CD4-positive, alpha-beta memory T cell (primary cell): ENCODE data around the gene SMPDL3A. TPM values are rescaled to one million over a fixed set of nuclear protein-coding genes. Genes with fewer than 3 reads are reported as not detected.

Experiments
- CTCF ChIA-PET: fragments of 350-600 bp; sonication (Branson Sonifier 250); formaldehyde crosslinking; loops from one replicate; lab custom pipeline; 2021; ENCODE audit warnings: inconsistent platforms; ENCODE audit not compliant: partially characterized antibody; lab: Charles Lee
- POLR2A ChIA-PET: fragments of 350-600 bp; sonication (Branson Sonifier 250); formaldehyde crosslinking; loops from one replicate; lab custom pipeline; 2021; ENCODE audit not compliant: partially characterized antibody; lab: Charles Lee
- DNase-seq, 5 donors: peaks; one replicate each; pipeline versions ENCODE4 v3.0.0 to v3.0.0-alpha.2; 2020 to 2022; ENCODE audit warnings: mixed read lengths in 1 of 5
- H3K27ac ChIP-seq: one replicate; pipeline ENCODE4 v1.7.0; 2013; ENCODE audit warnings: low read depth, low read length
- H3K27me3 ChIP-seq: 2 replicates; pipeline ENCODE4 v1.7.0; 2013; ENCODE audit warnings: mild to moderate bottlenecking, low read length, moderate library complexity; ENCODE audit not compliant: insufficient read depth
- H3K36me3 ChIP-seq: 2 replicates; pipeline ENCODE4 v1.7.0; 2013; ENCODE audit warnings: mild to moderate bottlenecking, low read length, moderate library complexity; ENCODE audit not compliant: insufficient read depth
- H3K4me1 ChIP-seq: 2 replicates; pipeline ENCODE4 v1.7.0; 2013; ENCODE audit warnings: mild to moderate bottlenecking, low read length, moderate library complexity; ENCODE audit not compliant: insufficient read depth
- H3K4me3 ChIP-seq, 2 donors: one replicate each; pipeline ENCODE4 v1.7.0; 2013; ENCODE audit warnings: low read length in 2 of 2, mild to moderate bottlenecking in 1 of 2
- H3K9me3 ChIP-seq, 2 donors: one replicate each; pipeline ENCODE4 v1.7.0; 2013; ENCODE audit warnings: low read length in 2 of 2, control low read depth in 1 of 2; ENCODE audit not compliant: control insufficient read depth in 1 of 2
- H3K27ac Mint-ChIP-seq, 7 donors: one replicate each; pipeline ENCODE4 v1.8.0; 2020 to 2021; ENCODE audit warnings: mixed read lengths in 7 of 7, mild to moderate bottlenecking in 6 of 7, inconsistent platforms in 3 of 7, moderate library complexity in 3 of 7
- H3K27me3 Mint-ChIP-seq, 2 donors: one replicate each; pipeline ENCODE4 v1.8.0; 2020 to 2021; ENCODE audit warnings: mixed read lengths in 2 of 2
- H3K36me3 Mint-ChIP-seq, 2 donors: one replicate each; pipeline ENCODE4 v1.8.0; 2020 to 2021; ENCODE audit warnings: mixed read lengths in 2 of 2, inconsistent platforms in 1 of 2, mild to moderate bottlenecking in 1 of 2
- H3K4me1 Mint-ChIP-seq, 4 donors: one replicate each; pipeline ENCODE4 v1.8.0; 2020 to 2021; ENCODE audit warnings: mixed read lengths in 4 of 4, mild to moderate bottlenecking in 1 of 4
- H3K4me3 Mint-ChIP-seq, 8 donors: one replicate each; pipeline ENCODE4 v1.8.0; 2020 to 2021; ENCODE audit warnings: mixed read lengths in 8 of 8, mild to moderate bottlenecking in 7 of 8, moderate library complexity in 6 of 8, inconsistent platforms in 3 of 8
- H3K9me3 Mint-ChIP-seq, 8 donors: one replicate each; pipeline ENCODE4 v1.8.0; 2020 to 2021; ENCODE audit warnings: mixed read lengths in 8 of 8, mild to moderate bottlenecking in 5 of 8, inconsistent platforms in 3 of 8, moderate library complexity in 1 of 8
- intact Hi-C: fragments of 100-400 bp; cut with micrococcal nuclease; formaldehyde crosslinking; loops from one replicate; pipeline ENCODE4 v1.15.1; 2023
- polyA plus RNA-seq, 2 donors: library from polyadenylated mRNA; unstranded; fragments of 300-500 nt; fragmentation: Illumina TruSeq; gene quantifications; one replicate each; pipeline ENCODE4 v1.2.3, GENCODE V29; 2021
- total RNA-seq, 2 experiments: library from RNA; stranded (reverse); gene quantifications; one replicate each; pipeline ENCODE4 v1.2.3, GENCODE V29; 2021

The SMPDL3A gene
- total and polyA plus RNA-seq, 4 experiments from 2014 or later: not detected

DNA sequence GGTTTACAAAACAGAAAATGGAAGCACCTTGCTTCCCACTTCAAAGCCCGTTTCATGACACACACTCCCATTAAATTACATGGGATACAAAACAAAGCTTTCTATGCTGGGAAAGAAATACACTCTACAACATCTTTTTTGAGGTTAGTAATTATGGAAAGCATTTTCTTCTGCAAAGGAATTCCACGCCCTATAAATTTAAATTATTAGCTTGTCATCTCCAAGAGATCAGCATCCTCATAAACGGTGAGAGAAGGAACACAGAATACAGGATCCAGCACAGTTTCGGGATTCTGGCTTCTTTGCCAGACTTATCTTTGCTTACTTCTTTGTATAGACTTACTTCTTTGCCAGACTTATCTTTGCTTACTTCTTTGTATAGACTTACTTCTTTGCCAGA, 1.3 kb upstream of the SMPDL3A start:
- ChIA-PET CTCF (no interaction called here), POLR2A (no interaction called here)
- H3K4me3 Mint-ChIP-seq: peak overlapping the region in 1 of 8 donors; percentile 4
- H3K4me1 Mint-ChIP-seq: peaks cover 5 to 22% (median 14%) of the 10 kb centered on the region in 4 donors
- H3K27me3 Mint-ChIP-seq: peaks cover 33% of the 10 kb centered on the region in 2 donors
- Histone ChIP-seq H3K36me3 (no peaks in the 10 kb centered on the region), H3K4me1 (no peaks in the 10 kb centered on the region), H3K9me3 (no peaks in the 10 kb centered on the region), H3K27me3 (peaks cover 5% of the 10 kb centered on the region), H3K4me3 (no peak overlapping the region), H3K27ac (no peak overlapping the region)
- intact Hi-C loops: no loop called here
- no peaks in the 10 kb centered on the region for H3K36me3 Mint-ChIP-seq
- peaks cover 0 to 4% (median 0%) of the 10 kb centered on the region in 8 donors for H3K9me3 Mint-ChIP-seq
- H3K27ac Mint-ChIP-seq: no peak overlapping the region
- DNase-seq: no peak

DNA sequence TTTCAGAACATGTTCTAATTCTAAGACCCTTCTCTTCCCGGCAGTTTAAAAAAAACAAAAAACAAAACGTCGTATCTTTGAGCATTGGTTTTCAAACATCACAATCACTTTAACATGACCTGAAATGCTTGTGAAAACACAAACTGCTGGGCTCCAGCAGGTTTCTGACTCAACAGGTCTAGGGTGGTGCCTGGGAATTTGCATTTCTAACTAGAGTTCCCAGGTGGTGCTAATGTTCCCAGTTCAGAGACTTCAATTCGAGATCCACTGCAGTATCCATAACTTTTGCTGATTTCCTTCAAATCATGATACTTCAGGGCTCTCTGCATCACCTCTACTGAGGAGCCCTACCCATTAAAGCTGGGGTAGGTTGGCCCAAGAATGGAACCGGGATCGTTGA, 850 bp upstream of the SMPDL3A start:
- H3K4me3 ChIP-seq: no peak overlapping the region
- peaks cover 5% of the 10 kb centered on the region for H3K27me3 ChIP-seq
- Mint-ChIP-seq H3K27ac (no peak overlapping the region), H3K4me1 (peaks cover 5 to 22% (median 14%) of the 10 kb centered on the region in 4 donors), H3K27me3 (peaks cover 33% of the 10 kb centered on the region in 2 donors), H3K4me3 (no peak overlapping the region), H3K9me3 (peaks cover 0 to 4% (median 0%) of the 10 kb centered on the region in 8 donors), H3K36me3 (no peaks in the 10 kb centered on the region)
- no peak overlapping the region for H3K27ac ChIP-seq
- ChIA-PET CTCF (no interaction called here), POLR2A (no interaction called here)
- no peak for DNase-seq
- no peaks in the 10 kb centered on the region for H3K36me3 ChIP-seq
- intact Hi-C loops: no loop called here
- H3K9me3 ChIP-seq: no peaks in the 10 kb centered on the region
- H3K4me1 ChIP-seq: no peaks in the 10 kb centered on the region

DNA sequence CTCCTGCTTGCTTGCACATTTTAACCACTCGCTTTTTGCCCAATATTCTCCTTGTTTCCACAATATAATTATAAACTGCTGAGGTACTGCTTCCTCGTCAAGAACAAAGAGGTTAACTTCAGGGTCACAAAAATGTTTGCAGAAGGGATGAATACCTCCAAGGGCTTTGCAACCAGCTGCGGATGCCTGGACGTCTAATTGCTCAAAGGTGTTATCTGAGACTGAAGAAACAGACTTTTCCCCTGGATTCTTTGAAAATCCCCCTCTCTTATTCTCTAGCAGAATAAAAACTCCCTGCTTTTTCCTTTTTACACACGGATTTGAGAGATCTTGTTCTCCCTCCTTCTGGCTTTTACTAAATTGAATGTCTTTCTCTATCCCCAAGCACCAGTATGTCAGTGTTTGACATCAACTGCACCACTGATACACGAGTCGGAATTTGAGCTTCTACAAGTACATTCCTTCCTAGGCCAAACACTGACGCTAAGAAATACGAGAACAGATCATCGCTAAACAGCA, 336 bp upstream of the SMPDL3A start:
- Mint-ChIP-seq H3K4me3 (peak overlapping the region; percentile 13 to 64 (median 42)), H3K27ac (no peak overlapping the region), H3K27me3 (peaks cover 30 to 31% of the 10 kb centered on the region in 2 donors), H3K4me1 (peaks cover 5 to 22% (median 14%) of the 10 kb centered on the region in 4 donors), H3K9me3 (peaks cover 0 to 4% (median 0%) of the 10 kb centered on the region in 8 donors), H3K36me3 (no peaks in the 10 kb centered on the region)
- Histone ChIP-seq H3K4me3 (no peak overlapping the region), H3K9me3 (no peaks in the 10 kb centered on the region), H3K36me3 (no peaks in the 10 kb centered on the region), H3K27ac (no peak overlapping the region), H3K27me3 (peaks cover 5% of the 10 kb centered on the region), H3K4me1 (no peaks in the 10 kb centered on the region)
- POLR2A ChIA-PET: no interaction called here
- intact Hi-C loops: no loop called here
- CTCF ChIA-PET: no interaction called here
- DNase-seq: no peak

DNA sequence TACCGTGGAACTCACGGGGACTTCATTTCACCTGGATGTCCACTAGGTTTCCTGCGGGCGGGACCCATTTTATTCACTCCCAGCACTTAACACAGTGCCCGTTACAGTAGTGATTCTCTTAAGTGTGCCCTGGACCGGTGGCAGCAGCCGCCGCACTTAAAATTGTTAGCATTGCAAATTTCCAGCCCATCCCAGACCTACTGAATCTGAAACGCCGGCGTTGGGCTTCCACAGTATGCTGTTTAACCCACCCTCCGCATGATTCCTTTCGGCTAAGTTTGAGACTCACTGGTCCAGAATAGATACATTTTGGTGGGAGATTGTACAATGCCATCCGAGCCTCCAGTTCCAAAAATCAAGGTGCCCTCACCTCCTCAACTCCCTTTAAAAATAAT, 967 bp downstream of the SMPDL3A start:
- no peak overlapping the region for H3K27ac Mint-ChIP-seq
- intact Hi-C loops: no loop called here
- CTCF ChIA-PET: no interaction called here
- H3K4me1 Mint-ChIP-seq: peaks cover 5 to 22% (median 14%) of the 10 kb centered on the region in 4 donors
- peaks cover 5% of the 10 kb centered on the region for H3K27me3 ChIP-seq
- peaks cover 31% of the 10 kb centered on the region in 2 donors for H3K27me3 Mint-ChIP-seq
- H3K9me3 ChIP-seq: no peaks in the 10 kb centered on the region
- POLR2A ChIA-PET: no interaction called here
- H3K36me3 Mint-ChIP-seq: no peaks in the 10 kb centered on the region
- H3K9me3 Mint-ChIP-seq: peaks cover 0 to 4% (median 0%) of the 10 kb centered on the region in 8 donors
- DNase-seq: no peak
- no peaks in the 10 kb centered on the region for H3K4me1 ChIP-seq
- H3K36me3 ChIP-seq: no peaks in the 10 kb centered on the region
- H3K4me3 Mint-ChIP-seq: peak overlapping the region; percentile 60 to 86 (median 72)
- no peak overlapping the region for H3K27ac ChIP-seq
- no peak overlapping the region for H3K4me3 ChIP-seq

DNA sequence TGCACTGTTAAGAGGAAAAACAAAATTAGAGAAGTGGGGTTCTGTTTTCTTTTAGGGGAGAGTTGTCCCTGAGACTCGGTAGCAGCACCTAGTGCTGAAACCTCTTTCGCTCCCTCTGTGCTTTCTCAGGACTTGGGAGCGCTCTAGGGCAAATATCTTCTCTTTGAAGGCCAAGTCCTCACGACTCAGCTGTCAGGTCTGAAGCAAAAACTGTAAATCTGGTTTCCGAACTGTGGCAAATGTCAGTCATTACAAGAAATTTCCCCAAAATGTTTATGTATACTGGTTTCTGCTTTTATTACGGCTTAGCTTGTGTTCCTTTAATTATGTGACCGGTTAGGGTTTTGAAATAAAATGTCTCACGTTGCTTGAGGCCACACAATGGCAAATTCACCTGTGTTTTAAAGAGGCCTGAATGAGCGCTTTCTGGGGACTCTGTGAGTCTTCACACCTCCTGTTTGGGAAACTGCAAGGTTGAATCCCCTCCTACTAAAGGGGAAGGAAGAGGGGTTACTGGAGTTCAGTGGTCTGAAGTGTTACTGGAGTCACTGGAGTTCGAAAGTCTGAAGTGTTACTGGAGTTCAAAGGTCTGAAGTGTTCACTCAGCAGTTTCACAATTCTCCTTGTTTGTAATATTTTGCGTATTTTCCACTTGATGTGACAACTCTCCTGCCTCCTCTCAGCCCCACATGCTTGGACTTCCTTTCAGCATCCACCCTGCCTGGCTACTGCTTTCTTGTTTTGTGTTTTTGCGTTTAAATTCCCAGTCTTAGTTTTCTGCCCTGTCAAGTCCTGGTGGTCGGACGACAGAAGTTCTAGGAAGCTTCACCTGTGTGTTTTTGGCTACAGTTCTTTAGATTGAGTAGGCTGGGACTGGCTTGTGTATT, 1.6 kb downstream of the SMPDL3A start:
- intact Hi-C loops: no loop called here
- H3K27me3 Mint-ChIP-seq: peaks cover 31% of the 10 kb centered on the region in 2 donors

DNA sequence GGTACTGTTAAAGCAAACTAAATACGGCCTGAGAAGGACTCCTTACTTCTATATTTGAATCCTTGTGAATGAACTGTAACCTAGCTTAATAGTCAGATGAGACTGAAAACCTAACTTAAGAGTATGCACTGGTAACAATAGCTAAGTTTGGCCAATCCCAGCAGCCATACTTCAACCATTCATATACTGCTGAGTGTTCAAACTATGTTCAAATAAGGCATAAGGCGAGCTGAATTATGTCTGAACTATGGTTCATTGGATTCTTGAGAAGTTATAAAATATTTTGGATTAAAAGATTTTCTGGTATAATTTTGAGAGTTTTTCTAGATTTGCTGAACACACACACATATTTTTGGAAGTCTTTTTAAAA, 2.2 kb downstream of the SMPDL3A start:
- H3K36me3 ChIP-seq: no peaks in the 10 kb centered on the region
- no peaks in the 10 kb centered on the region for H3K4me1 ChIP-seq
- DNase-seq: no peak
- Mint-ChIP-seq H3K36me3 (no peaks in the 10 kb centered on the region), H3K4me1 (peaks cover 5 to 22% (median 14%) of the 10 kb centered on the region in 4 donors), H3K9me3 (peaks cover 0 to 4% (median 0%) of the 10 kb centered on the region in 8 donors), H3K27me3 (peaks cover 27 to 31% of the 10 kb centered on the region in 2 donors), H3K4me3 (peak overlapping the region in 1 of 8 donors; percentile 1), H3K27ac (no peak overlapping the region)
- no peak overlapping the region for H3K4me3 ChIP-seq
- peaks cover 5% of the 10 kb centered on the region for H3K27me3 ChIP-seq
- intact Hi-C loops: no loop called here
- H3K27ac ChIP-seq: no peak overlapping the region
- POLR2A ChIA-PET: no interaction called here
- no peaks in the 10 kb centered on the region for H3K9me3 ChIP-seq
- CTCF ChIA-PET: no interaction called here

More for the DNA sequence above, 1.6 kb downstream of the SMPDL3A start:
- H3K36me3 ChIP-seq: no peaks in the 10 kb centered on the region
- peaks cover 5 to 22% (median 14%) of the 10 kb centered on the region in 4 donors for H3K4me1 Mint-ChIP-seq
- no peak overlapping the region for H3K27ac Mint-ChIP-seq
- no peak overlapping the region for H3K27ac ChIP-seq
- ChIA-PET POLR2A (no interaction called here), CTCF (no interaction called here)
- H3K4me3 Mint-ChIP-seq: peak overlapping the region in 5 of 8 donors; percentile 7 to 72 (median 45)
- no peaks in the 10 kb centered on the region for H3K36me3 Mint-ChIP-seq
- H3K4me1 ChIP-seq: no peaks in the 10 kb centered on the region
- peaks cover 0 to 4% (median 0%) of the 10 kb centered on the region in 8 donors for H3K9me3 Mint-ChIP-seq
- H3K9me3 ChIP-seq: no peaks in the 10 kb centered on the region
- H3K27me3 ChIP-seq: peaks cover 5% of the 10 kb centered on the region
- DNase-seq: no peak
- no peak overlapping the region for H3K4me3 ChIP-seq

DNA sequence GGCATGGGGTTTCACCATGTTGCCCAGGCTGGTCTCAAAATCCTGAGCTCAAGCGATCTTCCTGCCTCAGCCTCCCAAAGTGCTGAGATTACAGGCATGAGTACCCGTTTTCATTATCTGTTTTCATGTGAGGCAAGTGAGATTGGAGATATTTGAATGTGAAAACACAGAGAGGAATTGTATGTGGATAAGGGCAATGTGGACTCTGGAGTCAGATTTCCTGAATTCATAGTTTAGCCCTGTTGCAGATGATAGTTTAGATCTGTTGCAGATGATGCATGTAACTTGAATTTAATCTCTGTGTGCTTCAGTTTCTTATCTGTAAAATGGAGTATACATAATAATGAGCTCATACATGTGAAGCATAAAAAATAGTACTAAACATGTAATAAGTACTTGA, 3.7 kb downstream of the SMPDL3A start:
- peaks cover 24 to 25% of the 10 kb centered on the region in 2 donors for H3K27me3 Mint-ChIP-seq
- intact Hi-C loops: no loop called here
- CTCF ChIA-PET: no interaction called here

More for the DNA sequence above, 3.7 kb downstream of the SMPDL3A start:
- no peak for DNase-seq
- H3K4me1 Mint-ChIP-seq: peaks cover 5 to 22% (median 14%) of the 10 kb centered on the region in 4 donors
- no peaks in the 10 kb centered on the region for H3K36me3 ChIP-seq
- no peaks in the 10 kb centered on the region for H3K4me1 ChIP-seq
- H3K4me3 ChIP-seq: no peak overlapping the region
- H3K36me3 Mint-ChIP-seq: no peaks in the 10 kb centered on the region
- no peak overlapping the region for H3K4me3 Mint-ChIP-seq
- POLR2A ChIA-PET: no interaction called here
- peaks cover 5% of the 10 kb centered on the region for H3K27me3 ChIP-seq
- H3K9me3 Mint-ChIP-seq: peaks cover 0 to 4% (median 0%) of the 10 kb centered on the region in 8 donors
- no peaks in the 10 kb centered on the region for H3K9me3 ChIP-seq
- H3K27ac Mint-ChIP-seq: no peak overlapping the region
- H3K27ac ChIP-seq: no peak overlapping the region
